ENCODE results near the gene RNASE4. TPM values are rescaled to one million over a fixed set of nuclear protein-coding genes. Genes with fewer than 3 reads are reported as not detected.
"Not testable (repeated sequence)": the region's sequence is repeated elsewhere in the genome, so short reads cannot be mapped to it uniquely, and the experiment has no call there.

RNASE4 gene, protein sequence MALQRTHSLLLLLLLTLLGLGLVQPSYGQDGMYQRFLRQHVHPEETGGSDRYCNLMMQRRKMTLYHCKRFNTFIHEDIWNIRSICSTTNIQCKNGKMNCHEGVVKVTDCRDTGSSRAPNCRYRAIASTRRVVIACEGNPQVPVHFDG
- total RNA-seq: 4.2 and 5.6 TPM in 2 replicates

DNA sequence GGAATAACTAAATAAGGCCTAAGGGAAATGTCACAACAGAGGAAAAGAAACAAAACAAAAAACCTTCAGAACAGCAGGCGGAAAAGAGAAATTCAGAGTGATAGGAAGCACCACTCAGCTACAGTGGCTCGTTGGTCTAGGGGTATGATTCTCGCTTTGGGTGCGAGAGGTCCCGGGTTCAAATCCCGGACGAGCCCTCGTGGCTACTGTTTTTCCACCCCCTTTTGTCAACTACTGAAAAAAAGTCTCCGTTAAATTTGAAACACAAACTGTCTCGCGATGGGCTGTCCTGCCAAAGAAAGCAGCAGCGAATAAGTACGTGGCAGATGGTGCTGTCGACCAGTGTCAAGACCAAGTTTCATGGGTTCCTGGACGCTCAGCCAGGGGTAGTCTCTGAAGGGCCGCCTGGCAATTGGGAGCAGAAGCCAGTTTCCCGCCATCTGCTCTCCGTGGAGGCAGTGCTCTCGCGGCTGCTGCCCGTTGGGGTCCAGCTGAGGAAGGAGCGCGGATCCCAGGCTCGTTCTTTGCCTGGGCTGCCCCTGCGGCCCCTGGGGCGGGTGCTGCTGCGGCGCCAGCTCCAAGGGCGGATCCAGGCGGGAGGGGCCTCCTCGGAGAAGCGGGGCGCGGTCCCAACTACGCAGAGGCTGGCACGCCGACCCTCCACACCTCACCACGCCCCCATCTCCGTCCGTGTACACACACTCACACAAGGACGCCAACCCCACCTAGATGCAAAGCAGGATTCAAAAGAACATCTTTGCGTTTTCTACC lies at the start of gene RNASE4:
RNASE4 (plus strand) TSS at position 670 of the 771 bp plus-strand sequence. CDS start 14,812 bp downstream, outside the sequence.
- Histone ChIP-seq H3K27me3 (ENCODE audit: control insufficient read depth, insufficient read depth, low read length) (no peaks in the 10 kb centered on the region), H3K36me3 (ENCODE audit: control insufficient read depth, insufficient read depth, low read length) (no peaks in the 10 kb centered on the region), H3K4me3 (ENCODE audit: low read depth, low read length) (peak within 1 kb of the TSS; percentile 63)
- TF ChIP-seq, protein P1, sequence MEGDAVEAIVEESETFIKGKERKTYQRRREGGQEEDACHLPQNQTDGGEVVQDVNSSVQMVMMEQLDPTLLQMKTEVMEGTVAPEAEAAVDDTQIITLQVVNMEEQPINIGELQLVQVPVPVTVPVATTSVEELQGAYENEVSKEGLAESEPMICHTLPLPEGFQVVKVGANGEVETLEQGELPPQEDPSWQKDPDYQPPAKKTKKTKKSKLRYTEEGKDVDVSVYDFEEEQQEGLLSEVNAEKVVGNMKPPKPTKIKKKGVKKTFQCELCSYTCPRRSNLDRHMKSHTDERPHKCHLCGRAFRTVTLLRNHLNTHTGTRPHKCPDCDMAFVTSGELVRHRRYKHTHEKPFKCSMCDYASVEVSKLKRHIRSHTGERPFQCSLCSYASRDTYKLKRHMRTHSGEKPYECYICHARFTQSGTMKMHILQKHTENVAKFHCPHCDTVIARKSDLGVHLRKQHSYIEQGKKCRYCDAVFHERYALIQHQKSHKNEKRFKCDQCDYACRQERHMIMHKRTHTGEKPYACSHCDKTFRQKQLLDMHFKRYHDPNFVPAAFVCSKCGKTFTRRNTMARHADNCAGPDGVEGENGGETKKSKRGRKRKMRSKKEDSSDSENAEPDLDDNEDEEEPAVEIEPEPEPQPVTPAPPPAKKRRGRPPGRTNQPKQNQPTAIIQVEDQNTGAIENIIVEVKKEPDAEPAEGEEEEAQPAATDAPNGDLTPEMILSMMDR (IDR thresholded peaks at IDR 0.05; ENCODE audit: insufficient read depth, low read length, poor library complexity, severe bottlenecking): no peak
- DNase-seq (ENCODE audit: low read depth): no peak

DNA sequence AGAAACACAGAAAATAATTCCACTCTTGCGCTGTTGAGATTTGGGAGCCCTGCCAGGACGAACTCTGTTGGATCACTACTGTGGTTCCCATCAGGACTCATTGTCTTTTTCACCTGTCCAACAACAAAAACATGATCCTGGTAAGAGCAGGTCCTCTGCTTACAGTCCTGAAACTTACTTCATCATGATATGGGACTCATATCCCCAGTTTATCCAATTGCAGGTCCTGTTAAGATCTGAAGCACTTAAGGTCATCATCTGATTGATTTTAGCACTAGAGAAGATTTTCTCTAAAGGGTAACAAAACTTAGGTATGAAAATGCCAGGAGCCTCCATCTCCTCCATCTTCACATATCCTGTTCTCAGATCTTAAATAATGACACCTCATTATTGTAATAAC lies 42.8 kb upstream of the RNASE4 start, which contains the start of gene OR6S1:
OR6S1 (minus strand) TSS at position 101 of the 400 bp plus-strand sequence; CDS start at position 101, 0 bp downstream.
- H3K36me3 ChIP-seq (ENCODE audit: control insufficient read depth, insufficient read depth, low read length): no peaks in the 10 kb centered on the region
- no peak within 1 kb of the TSS for H3K4me3 ChIP-seq (ENCODE audit: low read depth, low read length)
- DNase-seq (ENCODE audit: low read depth): no peak
- H3K27me3 ChIP-seq (ENCODE audit: control insufficient read depth, insufficient read depth, low read length): peaks cover 3% of the 10 kb centered on the region
- TF ChIP-seq, protein P1 (IDR thresholded peaks at IDR 0.05; ENCODE audit: insufficient read depth, low read length, poor library complexity, severe bottlenecking): no peak

DNA sequence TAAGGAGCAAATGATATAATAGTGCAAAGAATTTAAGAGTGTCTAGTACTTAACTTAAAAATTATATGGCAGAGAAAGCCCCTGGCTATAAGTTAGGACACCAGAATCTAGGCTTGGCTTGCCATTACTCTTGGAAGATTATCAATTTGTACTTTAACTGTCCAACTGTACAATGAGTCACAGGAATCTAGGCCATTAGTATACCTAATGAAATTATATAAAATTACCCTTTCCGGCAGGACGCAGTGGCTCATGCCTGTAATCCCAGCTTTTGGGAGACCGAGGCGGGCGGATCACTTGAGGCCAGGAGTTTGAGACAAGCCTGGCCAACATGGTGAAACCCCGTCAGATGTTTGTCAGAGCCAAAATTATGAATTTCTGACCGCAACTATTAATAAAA lies 42.2 kb upstream of the RNASE4 start:
- TF ChIP-seq, protein P1 (IDR thresholded peaks at IDR 0.05; ENCODE audit: insufficient read depth, low read length, poor library complexity, severe bottlenecking): no peak
- DNase-seq (ENCODE audit: low read depth): no peak
- Histone ChIP-seq H3K27me3 (ENCODE audit: control insufficient read depth, insufficient read depth, low read length) (peaks cover 3% of the 10 kb centered on the region), H3K36me3 (ENCODE audit: control insufficient read depth, insufficient read depth, low read length) (no peaks in the 10 kb centered on the region), H3K4me3 (ENCODE audit: low read depth, low read length) (no peak overlapping the region)

DNA sequence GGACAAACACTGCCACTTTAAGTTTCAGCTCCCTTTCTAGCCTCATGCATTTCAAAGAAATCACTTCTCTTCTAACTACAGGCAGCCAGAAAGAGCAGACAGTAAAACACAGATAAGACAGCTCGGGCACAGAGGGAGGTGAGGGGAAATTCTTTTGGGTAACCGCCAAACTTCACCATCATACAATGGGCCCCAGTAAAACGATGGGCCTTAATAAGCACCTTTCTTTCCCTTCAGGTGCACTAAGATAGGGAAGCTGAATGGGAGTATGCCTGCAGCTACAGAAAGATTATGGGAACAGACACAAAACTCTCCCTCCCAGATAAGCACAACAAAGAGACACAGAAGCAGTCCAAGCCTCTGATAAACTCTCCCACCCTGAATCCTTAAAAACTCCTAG lies 41.6 kb upstream of the RNASE4 start:
- H3K36me3 ChIP-seq (ENCODE audit: control insufficient read depth, insufficient read depth, low read length); DNase-seq (ENCODE audit: low read depth); H3K4me3 ChIP-seq (ENCODE audit: low read depth, low read length); H3K27me3 ChIP-seq (ENCODE audit: control insufficient read depth, insufficient read depth, low read length): not testable (repeated sequence)

DNA sequence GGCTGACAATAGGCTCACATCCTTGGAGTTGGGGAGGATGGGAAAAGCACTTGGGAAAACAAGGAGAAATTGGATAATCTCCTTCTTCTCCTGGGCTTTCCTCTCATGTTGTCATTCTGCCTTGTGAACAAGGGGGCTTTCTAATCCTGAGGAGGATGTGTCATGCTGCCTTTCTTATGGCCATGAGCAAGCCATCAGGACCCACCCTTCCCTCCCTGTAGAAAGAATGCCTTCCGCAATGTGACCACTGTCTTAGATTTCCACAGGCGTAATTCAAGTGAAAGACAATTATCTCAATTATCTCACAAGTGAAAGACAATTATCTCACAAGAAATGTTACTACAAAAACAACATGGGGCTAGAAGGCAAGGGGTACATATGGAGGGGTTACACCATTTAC lies 39.8 kb upstream of the RNASE4 start:
- Histone ChIP-seq H3K4me3 (ENCODE audit: low read depth, low read length) (no peak overlapping the region), H3K27me3 (ENCODE audit: control insufficient read depth, insufficient read depth, low read length) (peaks cover 3% of the 10 kb centered on the region), H3K36me3 (ENCODE audit: control insufficient read depth, insufficient read depth, low read length) (no peaks in the 10 kb centered on the region)
- DNase-seq (ENCODE audit: low read depth): no peak
- TF ChIP-seq, protein P1 (IDR thresholded peaks at IDR 0.05; ENCODE audit: insufficient read depth, low read length, poor library complexity, severe bottlenecking): no peak

DNA sequence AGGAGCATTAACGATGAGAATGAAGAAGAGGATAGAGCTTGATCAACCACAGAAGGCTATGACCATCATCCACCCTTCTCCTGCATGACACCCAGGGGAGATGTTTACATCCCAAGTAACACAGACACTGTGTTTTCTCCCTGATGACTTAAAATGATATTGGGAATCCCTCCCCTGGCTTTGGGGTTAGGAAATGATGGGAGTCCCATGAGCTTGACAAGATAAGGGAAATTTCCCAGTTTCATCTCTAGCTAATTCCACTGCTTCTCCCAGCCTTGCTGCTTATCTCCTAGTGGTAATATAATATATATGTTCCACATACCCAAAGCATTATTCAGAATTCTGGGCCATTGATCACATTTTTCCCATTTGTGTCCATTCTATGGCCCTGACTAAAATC lies 38.9 kb upstream of the RNASE4 start:
- TF ChIP-seq, protein P1 (IDR thresholded peaks at IDR 0.05; ENCODE audit: insufficient read depth, low read length, poor library complexity, severe bottlenecking): no peak
- peaks cover 3% of the 10 kb centered on the region for H3K27me3 ChIP-seq (ENCODE audit: control insufficient read depth, insufficient read depth, low read length)
- no peaks in the 10 kb centered on the region for H3K36me3 ChIP-seq (ENCODE audit: control insufficient read depth, insufficient read depth, low read length)
- no peak for DNase-seq (ENCODE audit: low read depth)
- H3K4me3 ChIP-seq (ENCODE audit: low read depth, low read length): no peak overlapping the region
